Ovary (tissue), 3 donors: ENCODE results near the gene UCK2.

Experiments used
- EP300 ChIP-seq: sonication (generic); formaldehyde crosslinking; IDR thresholded peaks from one replicate; pipeline ENCODE4 v1.6.1; 2017; ENCODE audit warnings: antibody characterized with exemption
- POLR2A ChIP-seq: fragments of 450-650 bp; IDR thresholded peaks from one replicate; pipeline ENCODE4 v1.6.1; 2017; ENCODE audit warnings: antibody characterized with exemption, mild to moderate bottlenecking, moderate library complexity
- TF ChIP-seq, protein P1 (sequence below), 3 donors: fragments of 450-650 bp in 2 of 3; fragments of 200-600 bp in 1 of 3; IDR thresholded peaks; one replicate each; pipeline versions ENCODE4 v1.5.1 to v1.8.0; 2016 to 2022; ENCODE audit warnings: antibody characterized with exemption in 3 of 3, mild to moderate bottlenecking in 1 of 3
- donor health status: DM: no; HTN: no; CAD: no.

DNA sequence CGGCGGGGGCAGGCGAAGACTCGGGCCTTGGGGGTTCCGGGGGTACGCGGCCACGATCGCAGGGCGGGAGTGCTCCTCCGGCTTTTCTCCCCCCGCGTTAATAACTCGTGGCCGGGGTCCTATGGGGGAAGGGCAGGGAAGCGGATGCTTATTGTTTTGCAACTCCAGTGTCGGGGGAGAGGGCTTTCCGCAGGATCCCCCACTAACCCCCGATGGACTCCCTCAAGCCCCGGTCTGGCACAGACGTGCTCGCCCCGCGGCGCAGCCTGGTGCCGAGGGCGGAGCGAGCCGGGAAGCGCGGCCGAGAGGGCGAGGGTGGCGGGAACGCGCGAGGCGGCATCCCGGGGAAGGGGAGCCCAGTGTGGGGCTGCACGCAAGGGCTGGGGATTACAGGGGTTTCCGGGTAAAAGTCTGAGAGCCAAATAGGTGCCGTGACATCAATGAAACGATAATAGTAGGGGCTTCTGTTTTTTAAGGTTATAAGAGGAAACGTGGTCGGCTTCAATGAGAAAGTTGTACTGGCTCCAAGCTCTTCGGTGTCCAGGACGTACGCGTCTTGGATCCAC is 772 bp downstream of the UCK2 start:
- TF ChIP-seq, protein P1, sequence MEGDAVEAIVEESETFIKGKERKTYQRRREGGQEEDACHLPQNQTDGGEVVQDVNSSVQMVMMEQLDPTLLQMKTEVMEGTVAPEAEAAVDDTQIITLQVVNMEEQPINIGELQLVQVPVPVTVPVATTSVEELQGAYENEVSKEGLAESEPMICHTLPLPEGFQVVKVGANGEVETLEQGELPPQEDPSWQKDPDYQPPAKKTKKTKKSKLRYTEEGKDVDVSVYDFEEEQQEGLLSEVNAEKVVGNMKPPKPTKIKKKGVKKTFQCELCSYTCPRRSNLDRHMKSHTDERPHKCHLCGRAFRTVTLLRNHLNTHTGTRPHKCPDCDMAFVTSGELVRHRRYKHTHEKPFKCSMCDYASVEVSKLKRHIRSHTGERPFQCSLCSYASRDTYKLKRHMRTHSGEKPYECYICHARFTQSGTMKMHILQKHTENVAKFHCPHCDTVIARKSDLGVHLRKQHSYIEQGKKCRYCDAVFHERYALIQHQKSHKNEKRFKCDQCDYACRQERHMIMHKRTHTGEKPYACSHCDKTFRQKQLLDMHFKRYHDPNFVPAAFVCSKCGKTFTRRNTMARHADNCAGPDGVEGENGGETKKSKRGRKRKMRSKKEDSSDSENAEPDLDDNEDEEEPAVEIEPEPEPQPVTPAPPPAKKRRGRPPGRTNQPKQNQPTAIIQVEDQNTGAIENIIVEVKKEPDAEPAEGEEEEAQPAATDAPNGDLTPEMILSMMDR (IDR thresholded peaks at IDR 0.05) = peak in 1 of 3 donors; percentile 14
- no peak for TF ChIP-seq EP300
- TF ChIP-seq POLR2A = no peak
